Left lung (tissue), 10 donors: Measurements from ENCODE around the gene ANGPT4. TPM values are rescaled to one million over a fixed set of nuclear protein-coding genes. Genes with fewer than 3 reads are reported as not detected.

Experiments used
- ATAC-seq: fragments of 200-7000 bp; cut with Tn5 transposase; one replicate; pipeline ENCODE4 v1.9.1; 2020; ENCODE audit warnings: moderate library complexity
- DNase-seq, 4 donors: peaks; one replicate each; pipeline ENCODE4 v3.0.0-alpha.2; 2013 to 2020
- H3K27ac ChIP-seq, 2 donors: fragments of 200-600 bp; sonication (generic) in 1 of 2; one replicate each; pipeline versions ENCODE4 v1.5.0 to v1.8.0; 2020 to 2021
- H3K27me3 ChIP-seq, 2 donors: fragments of 200-600 bp; sonication (generic) in 1 of 2; one replicate each; pipeline versions ENCODE4 v1.5.0 to v1.8.0; 2020 to 2021
- H3K36me3 ChIP-seq, 2 donors: fragments of 200-600 bp; sonication (generic) in 1 of 2; one replicate each; pipeline versions ENCODE4 v1.5.0 to v1.8.0; 2020 to 2021
- H3K4me1 ChIP-seq, 2 donors: fragments of 200-600 bp; one replicate each; pipeline ENCODE4 v1.8.0; 2021
- H3K4me3 ChIP-seq, 2 donors: fragments of 200-600 bp; sonication (generic) in 1 of 2; one replicate each; pipeline versions ENCODE4 v1.5.0 to v1.8.0; 2020 to 2021; ENCODE audit warnings: mild to moderate bottlenecking in 1 of 2
- H3K9me3 ChIP-seq, 2 donors: fragments of 200-600 bp; sonication (generic) in 1 of 2; one replicate each; pipeline versions ENCODE4 v1.5.0 to v1.8.0; 2020 to 2021
- intact Hi-C, 2 donors: fragments of 100-400 bp; cut with DNase I; formaldehyde crosslinking; loops; one replicate each; pipeline versions ENCODE4 v1.11.2 to v1.14.2; 2022
- polyA plus RNA-seq, 6 donors: library from polyadenylated mRNA; unstranded; fragments of 120-200 nt; gene quantifications; one replicate each; pipeline ENCODE4 v1.2.1, GENCODE V29; 2013; ENCODE audit not compliant: insufficient read length in 6 of 6
- total RNA-seq, 2 donors: library from RNA; stranded (reverse); fragmentation: NEBNext Ultra II Directional; extraction: Animal tissue kit (Norgen Biotek cat#: 25700); gene quantifications; one replicate each; pipeline ENCODE4 v1.2.1, GENCODE V29; 2021
- TF ChIP-seq, protein P1 (sequence below), 2 donors: fragments of 200-600 bp; sonication (generic) in 1 of 2; IDR thresholded peaks; one replicate each; pipeline versions ENCODE4 v1.5.0 to v1.8.0; 2021; ENCODE audit warnings: antibody characterized with exemption in 2 of 2
- donor health status: DM: no; HTN: yes; CAD: no.
- donor health status: DM: no; HTN: no; CAD: no.

The ANGPT4 gene
- total and polyA plus RNA-seq, 8 donors, result 0.06 to 0.20 (median 0.10) TPM

DNA sequence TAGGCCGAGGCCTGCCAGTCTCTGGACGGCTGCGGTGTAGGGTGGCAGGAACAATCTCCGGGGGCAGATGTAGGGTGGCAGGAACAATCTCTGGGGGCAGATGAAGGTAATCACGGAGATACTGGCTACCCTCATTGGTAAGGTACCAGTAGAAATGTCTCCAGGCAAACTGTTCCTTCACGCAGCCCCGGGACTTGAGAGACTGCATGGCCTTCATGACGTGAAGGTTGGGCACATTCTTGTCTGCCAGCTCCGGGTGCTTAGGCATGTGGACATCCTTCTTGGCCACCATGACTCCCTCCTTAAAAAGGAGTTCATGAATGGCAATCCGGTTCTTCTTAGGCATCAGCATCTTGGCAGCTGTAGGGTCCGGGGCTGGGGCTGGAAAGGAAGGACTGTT, 76.5 kb downstream of the ANGPT4 start:
- no peak overlapping the region for H3K27ac ChIP-seq
- intact Hi-C loops, result no loop called here
- H3K4me1 ChIP-seq, result peaks cover 20 to 74% of the 10 kb centered on the region in 2 donors
- ATAC-seq (no peak), DNase-seq (no peak)
- peaks cover 0 to 22% of the 10 kb centered on the region in 2 donors for H3K27me3 ChIP-seq
- TF ChIP-seq, protein P1, sequence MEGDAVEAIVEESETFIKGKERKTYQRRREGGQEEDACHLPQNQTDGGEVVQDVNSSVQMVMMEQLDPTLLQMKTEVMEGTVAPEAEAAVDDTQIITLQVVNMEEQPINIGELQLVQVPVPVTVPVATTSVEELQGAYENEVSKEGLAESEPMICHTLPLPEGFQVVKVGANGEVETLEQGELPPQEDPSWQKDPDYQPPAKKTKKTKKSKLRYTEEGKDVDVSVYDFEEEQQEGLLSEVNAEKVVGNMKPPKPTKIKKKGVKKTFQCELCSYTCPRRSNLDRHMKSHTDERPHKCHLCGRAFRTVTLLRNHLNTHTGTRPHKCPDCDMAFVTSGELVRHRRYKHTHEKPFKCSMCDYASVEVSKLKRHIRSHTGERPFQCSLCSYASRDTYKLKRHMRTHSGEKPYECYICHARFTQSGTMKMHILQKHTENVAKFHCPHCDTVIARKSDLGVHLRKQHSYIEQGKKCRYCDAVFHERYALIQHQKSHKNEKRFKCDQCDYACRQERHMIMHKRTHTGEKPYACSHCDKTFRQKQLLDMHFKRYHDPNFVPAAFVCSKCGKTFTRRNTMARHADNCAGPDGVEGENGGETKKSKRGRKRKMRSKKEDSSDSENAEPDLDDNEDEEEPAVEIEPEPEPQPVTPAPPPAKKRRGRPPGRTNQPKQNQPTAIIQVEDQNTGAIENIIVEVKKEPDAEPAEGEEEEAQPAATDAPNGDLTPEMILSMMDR (IDR thresholded peaks at IDR 0.05), result no peak
- H3K4me3 ChIP-seq, result no peak overlapping the region
- H3K36me3 ChIP-seq, result no peaks in the 10 kb centered on the region
- H3K9me3 ChIP-seq, result no peaks in the 10 kb centered on the region

- no peaks in the 10 kb centered on the region for H3K9me3 ChIP-seq
- H3K27me3 ChIP-seq, result peaks cover 0 to 20% of the 10 kb centered on the region in 2 donors
- DNase-seq, result no peak
- H3K4me1 ChIP-seq, result peaks cover 18 to 74% of the 10 kb centered on the region in 2 donors
- ATAC-seq, result no peak
- TF ChIP-seq, protein P1 (IDR thresholded peaks at IDR 0.05), result no peak
- no peaks in the 10 kb centered on the region for H3K36me3 ChIP-seq
- H3K27ac ChIP-seq, result no peak overlapping the region
- H3K4me3 ChIP-seq, result no peak overlapping the region
- intact Hi-C loops, result no loop called here
Measured at GRCh38 chr20:839015-839414, 77.1 kb downstream of the ANGPT4 start.

DNA sequence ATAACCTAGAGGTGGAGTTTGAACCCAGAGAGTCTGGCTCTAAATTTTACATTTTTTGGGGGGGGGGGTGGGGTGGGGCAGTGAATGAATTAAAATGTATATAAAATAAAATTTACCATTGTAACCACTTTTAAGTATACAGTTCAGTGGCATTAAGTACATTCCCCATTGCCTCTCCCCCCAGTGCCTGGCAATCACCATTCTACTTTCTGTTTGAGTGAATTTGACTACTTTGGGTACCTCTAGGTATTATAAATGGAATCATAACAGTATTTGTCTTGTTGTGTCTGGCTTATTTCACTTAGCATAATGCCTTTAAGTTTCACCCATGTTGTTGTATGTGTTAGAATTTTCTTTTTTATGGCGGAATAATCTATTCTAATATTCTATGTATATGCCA, 79.9 kb downstream of the ANGPT4 start:
- peaks cover 0 to 5% of the 10 kb centered on the region in 2 donors for H3K27me3 ChIP-seq
- H3K9me3 ChIP-seq, result no peaks in the 10 kb centered on the region
- H3K36me3 ChIP-seq, result no peaks in the 10 kb centered on the region
- H3K4me3 ChIP-seq, result no peak overlapping the region
- DNase-seq (no peak), ATAC-seq (no peak)
- H3K27ac ChIP-seq, result peak overlapping the region in 1 of 2 donors; percentile 77
- intact Hi-C loops, result no loop called here
- peaks cover 12 to 59% of the 10 kb centered on the region in 2 donors for H3K4me1 ChIP-seq
- TF ChIP-seq, protein P1 (IDR thresholded peaks at IDR 0.05), result no peak

DNA sequence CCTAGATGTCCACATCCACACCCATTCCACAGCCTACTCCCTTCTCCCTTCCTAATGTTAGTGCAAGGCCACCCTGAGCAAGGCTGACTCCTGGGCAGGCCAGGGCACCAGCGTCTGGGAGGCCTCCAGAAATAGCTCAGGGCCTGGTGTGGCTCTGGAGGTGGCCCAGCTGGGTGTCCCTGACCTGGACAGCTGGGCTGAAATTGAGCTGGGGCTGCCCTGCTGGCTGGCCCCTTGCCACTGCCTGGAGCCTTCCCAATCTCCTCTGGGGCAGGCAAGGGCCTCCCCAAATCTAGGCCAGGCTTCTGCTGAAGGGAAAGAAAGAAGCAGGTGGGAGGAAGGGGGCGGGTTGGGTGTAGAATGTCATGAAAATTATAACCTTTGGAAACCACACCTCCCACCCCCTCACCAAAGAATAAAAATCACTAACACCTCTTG, 80.5 kb downstream of the ANGPT4 start:
- TF ChIP-seq, protein P1 (IDR thresholded peaks at IDR 0.05), result no peak
- Histone ChIP-seq H3K4me1 (peaks cover 12 to 53% of the 10 kb centered on the region in 2 donors), H3K36me3 (no peaks in the 10 kb centered on the region), H3K27me3 (no peaks in the 10 kb centered on the region), H3K9me3 (no peaks in the 10 kb centered on the region), H3K4me3 (no peak overlapping the region), H3K27ac (peak overlapping the region in 1 of 2 donors; percentile 77)
- DNase-seq (no peak), ATAC-seq (no peak)
- intact Hi-C loops, result no loop called here

DNA sequence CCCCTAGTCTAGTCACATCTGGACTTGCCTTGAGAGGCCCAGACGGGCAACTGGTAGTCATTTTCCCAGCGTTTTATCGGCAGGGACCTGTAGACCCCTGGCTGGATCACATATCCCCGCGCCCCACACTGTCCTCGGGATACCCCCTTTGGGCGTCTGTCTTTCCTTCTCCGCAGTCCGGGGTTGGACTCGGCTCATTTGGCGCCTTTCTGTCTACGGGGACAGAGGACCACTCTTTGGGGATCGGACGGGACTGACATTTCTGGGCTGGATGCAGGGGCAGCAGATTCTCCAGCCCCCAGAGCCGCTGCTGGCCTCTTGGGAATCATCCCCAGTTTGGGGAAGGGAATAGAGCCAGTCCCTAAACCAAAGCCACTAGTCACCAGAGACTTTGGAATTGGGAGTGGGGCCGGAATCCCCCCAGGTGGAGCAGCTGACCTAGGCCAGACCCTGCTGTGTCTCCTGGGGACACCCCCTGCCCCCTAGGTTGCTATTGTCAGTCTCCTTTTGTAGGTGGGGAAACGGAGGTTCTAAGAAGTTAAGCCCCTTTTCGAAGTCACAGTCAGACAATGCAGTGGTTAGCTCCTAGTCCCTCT, 81.9 kb downstream of the ANGPT4 start:
- H3K36me3 ChIP-seq, result no peaks in the 10 kb centered on the region
- no peak for ATAC-seq
- peak overlapping the region; percentile 80 to 84 for H3K4me3 ChIP-seq
- peaks cover 12 to 53% of the 10 kb centered on the region in 2 donors for H3K4me1 ChIP-seq
- peak overlapping the region; percentile 88 to 94 for H3K27ac ChIP-seq
- TF ChIP-seq, protein P1 (IDR thresholded peaks at IDR 0.05), result no peak
- no peaks in the 10 kb centered on the region for H3K27me3 ChIP-seq
- intact Hi-C loops, result no loop called here
- peak in 1 of 4 donors; percentile 76 for DNase-seq
- H3K9me3 ChIP-seq, result no peaks in the 10 kb centered on the region
